Esophagus (tissue), 2 donors: ENCODE data around the gene YIPF6. TPM values are rescaled to one million over a fixed set of nuclear protein-coding genes. Genes with fewer than 3 reads are reported as not detected.
"Not testable (repeated sequence)": the region's sequence is repeated elsewhere in the genome, so short reads cannot be mapped to it uniquely, and the experiment has no call there.

Experiments
- H3K27ac ChIP-seq, 2 donors: one replicate each; pipeline ENCODE4 v1.5.1; 2013; ENCODE audit warnings: low read depth in 2 of 2, mild to moderate bottlenecking in 2 of 2, inconsistent platforms in 1 of 2, low read length in 1 of 2, moderate library complexity in 1 of 2
- H3K27me3 ChIP-seq, 2 donors: one replicate each; pipeline ENCODE4 v1.6.1; 2013; ENCODE audit warnings: low read length in 2 of 2, control low read depth in 1 of 2, mild to moderate bottlenecking in 1 of 2; ENCODE audit not compliant: insufficient read depth in 2 of 2, control insufficient read depth in 1 of 2
- H3K36me3 ChIP-seq, 2 donors: one replicate each; pipeline ENCODE4 v1.6.1; 2013; ENCODE audit warnings: low read length in 1 of 2; ENCODE audit not compliant: control insufficient read depth in 2 of 2, insufficient read depth in 2 of 2
- H3K4me1 ChIP-seq, 2 donors: one replicate each; pipeline ENCODE4 v1.6.1; 2013; ENCODE audit warnings: low read length in 1 of 2; ENCODE audit not compliant: control insufficient read depth in 2 of 2, insufficient read depth in 2 of 2
- H3K4me3 ChIP-seq, 2 donors: one replicate each; pipeline ENCODE4 v1.5.1; 2013; ENCODE audit warnings: low read length in 2 of 2, mild to moderate bottlenecking in 2 of 2, low read depth in 1 of 2, moderate library complexity in 1 of 2
- H3K9me3 ChIP-seq, 2 donors: one replicate each; pipeline ENCODE4 v1.6.1; 2013; ENCODE audit warnings: mild to moderate bottlenecking in 2 of 2, low read depth in 1 of 2, low read length in 1 of 2, moderate library complexity in 1 of 2; ENCODE audit not compliant: control insufficient read depth in 2 of 2, insufficient read depth in 1 of 2
- WGBS, 2 donors: extraction: QIAGEN DNeasy Blood & Tissue Kit; methylation state at CpG; one replicate each; pipeline ENCODE4 v1.1.7; 2013; 5-methylcytosine and 5-hydroxymethylcytosine counted together
- polyA plus RNA-seq, 2 donors: library from polyadenylated mRNA; stranded (reverse); fragments of 200-250 nt; gene quantifications; one replicate each; pipeline ENCODE4 v1.2.3, GENCODE V29; 2013
- donor health status: healthy with polysubstance abuse.
- donor health status: Bipolar disorder and iron deficiency.

YIPF6 gene
- polyA plus RNA-seq, 2 donors: 5.2 to 9.1 TPM

- Histone ChIP-seq H3K4me3 (no peak overlapping the region), H3K27ac (no peak overlapping the region), H3K9me3 (no peaks in the 10 kb centered on the region), H3K4me1 (no peaks in the 10 kb centered on the region), H3K36me3 (no peaks in the 10 kb centered on the region), H3K27me3 (peaks cover 0 to 4% of the 10 kb centered on the region in 2 donors)
- 53 to 86% methylated on average over 2 of the region's 2 CpGs for WGBS, 2 donors
Measured at GRCh38 chrX:68536884-68537283, 38.0 kb downstream of the YIPF6 start.

- H3K9me3 ChIP-seq: no peaks in the 10 kb centered on the region
- 67 to 81% methylated on average over 3 of the region's 3 CpGs for WGBS, 2 donors
- no peak overlapping the region for H3K4me3 ChIP-seq
- no peaks in the 10 kb centered on the region for H3K36me3 ChIP-seq
- peaks cover 0 to 7% of the 10 kb centered on the region in 2 donors for H3K27me3 ChIP-seq
- H3K4me1 ChIP-seq: no peaks in the 10 kb centered on the region
- H3K27ac ChIP-seq: no peak overlapping the region
Measured at GRCh38 chrX:68550193-68550592, 51.3 kb downstream of the YIPF6 start.

- WGBS, 2 donors: 69 to 88% methylated on average over 4 of the region's 4 CpGs
- Histone ChIP-seq H3K4me1 (no peaks in the 10 kb centered on the region), H3K27ac (no peak overlapping the region), H3K4me3 (no peak overlapping the region), H3K36me3 (no peaks in the 10 kb centered on the region), H3K27me3 (peaks cover 0 to 7% of the 10 kb centered on the region in 2 donors), H3K9me3 (no peaks in the 10 kb centered on the region)
Measured at GRCh38 chrX:68556036-68556435, 57.2 kb downstream of the YIPF6 start.

GRCh38 chrX:68557126-68557525, 58.3 kb downstream of the YIPF6 start:
- H3K4me1 ChIP-seq: not testable (repeated sequence)

GRCh38 chrX:68559905-68560304, 61.1 kb downstream of the YIPF6 start:
- H3K9me3 ChIP-seq, H3K4me1 ChIP-seq, H3K4me3 ChIP-seq, H3K27ac ChIP-seq, H3K27me3 ChIP-seq, H3K36me3 ChIP-seq: not testable (repeated sequence)
- 85 to 96% methylated on average over 4 of the region's 4 CpGs for WGBS, 2 donors

More at GRCh38 chrX:68557126-68557525, 58.3 kb downstream of the YIPF6 start:
- H3K4me3 ChIP-seq, H3K36me3 ChIP-seq, H3K9me3 ChIP-seq, H3K27ac ChIP-seq, H3K27me3 ChIP-seq: not testable (repeated sequence)
- WGBS, 2 donors: 91 to 97% methylated on average over 8 of the region's 8 CpGs

GRCh38 chrX:68568136-68568535, 69.3 kb downstream of the YIPF6 start:
- no peaks in the 10 kb centered on the region for H3K36me3 ChIP-seq
- H3K4me3 ChIP-seq: no peak overlapping the region
- H3K4me1 ChIP-seq: no peaks in the 10 kb centered on the region
- 73 to 82% methylated on average over 2 of the region's 2 CpGs for WGBS, 2 donors
- no peaks in the 10 kb centered on the region for H3K27me3 ChIP-seq
- no peaks in the 10 kb centered on the region for H3K9me3 ChIP-seq
- no peak overlapping the region for H3K27ac ChIP-seq

GRCh38 chrX:68570598-68570997, 71.7 kb downstream of the YIPF6 start:
- H3K4me1 ChIP-seq: no peaks in the 10 kb centered on the region
- no peak overlapping the region for H3K27ac ChIP-seq
- no peaks in the 10 kb centered on the region for H3K27me3 ChIP-seq
- H3K36me3 ChIP-seq: no peaks in the 10 kb centered on the region
- WGBS, 2 donors: 75 to 77% methylated on average over 4 of the region's 4 CpGs
- no peaks in the 10 kb centered on the region for H3K9me3 ChIP-seq
- H3K4me3 ChIP-seq: no peak overlapping the region

GRCh38 chrX:68571292-68571609, 72.4 kb downstream of the YIPF6 start:
- Histone ChIP-seq H3K4me3 (no peak overlapping the region), H3K27me3 (no peaks in the 10 kb centered on the region), H3K36me3 (no peaks in the 10 kb centered on the region), H3K9me3 (no peaks in the 10 kb centered on the region), H3K27ac (no peak overlapping the region), H3K4me1 (no peaks in the 10 kb centered on the region)
- 82 to 84% methylated on average over 3 of the region's 3 CpGs for WGBS, 2 donors

- Histone ChIP-seq H3K4me3 (no peak overlapping the region), H3K36me3 (no peaks in the 10 kb centered on the region), H3K27ac (no peak overlapping the region), H3K27me3 (no peaks in the 10 kb centered on the region), H3K4me1 (no peaks in the 10 kb centered on the region), H3K9me3 (no peaks in the 10 kb centered on the region)
- WGBS, 2 donors: 66 to 72% methylated on average over 2 of the region's 2 CpGs
Measured at GRCh38 chrX:68571610-68572311, 72.9 kb downstream of the YIPF6 start.

- no peaks in the 10 kb centered on the region for H3K4me1 ChIP-seq
- 71 to 80% methylated on average over 3 of the region's 3 CpGs for WGBS, 2 donors
- H3K27me3 ChIP-seq: no peaks in the 10 kb centered on the region
- H3K27ac ChIP-seq: no peak overlapping the region
- H3K36me3 ChIP-seq: no peaks in the 10 kb centered on the region
- no peak overlapping the region for H3K4me3 ChIP-seq
- H3K9me3 ChIP-seq: no peaks in the 10 kb centered on the region
Measured at GRCh38 chrX:68574240-68574639, 75.4 kb downstream of the YIPF6 start.
